ENCODE measurements around the gene CDH10. TPM values are rescaled to one million over a fixed set of nuclear protein-coding genes. Genes with fewer than 3 reads are reported as not detected.

Gene CDH10
- under 1 TPM in 1 of 4 donors, not detected in 3; 0.14 TPM for total RNA-seq

GRCh38 chr5:24644761-24645160, at the start of gene CDH10:
Gene CDH10, minus strand, starts transcription at chr5:24644978. Its CDS starts 51,488 bp downstream, at chr5:24593490.
- no peaks in the 10 kb centered on the region for H3K36me3 ChIP-seq
- H3K4me1 ChIP-seq: no peaks in the 10 kb centered on the region
- H3K27me3 ChIP-seq: no peaks in the 10 kb centered on the region
- intact Hi-C loops (cut with DNase I; ENCODE audit: low total_unique reads) (no loop called here), in situ Hi-C loops (cut with MboI; ENCODE audit: low pct_ligation_motif_present in 1 of 4, low pct_unique_long_range_greater_than_20kb in 1 of 4, low sequenced_read_pairs in 3 of 4) (no loop called here)
- no peaks in the 10 kb centered on the region for H3K9me3 ChIP-seq
- DNase-seq: no peak
- WGBS, 2 donors (ENCODE audit: low coverage in 1 of 2): 6 to 10% methylated on average over 6 to 14 of the region's 14 CpGs
- TF ChIP-seq POLR2AphosphoS5 (IDR thresholded peaks at IDR 0.05) (no peak), EP300 (IDR thresholded peaks at IDR 0.05; ENCODE audit: low read depth) (no peak), POLR2A (IDR thresholded peaks at IDR 0.05) (no peak), CTCF (IDR thresholded peaks at IDR 0.05) (no peak)
- H3K4me3 ChIP-seq: no peak within 1 kb of the TSS
- H3K27ac ChIP-seq: no peak within 1 kb of the TSS

GRCh38 chr5:24693609-24694008, 48.8 kb upstream of the CDH10 start:
- Histone ChIP-seq H3K4me3 (no peak overlapping the region), H3K36me3 (no peaks in the 10 kb centered on the region), H3K9me3 (no peaks in the 10 kb centered on the region), H3K27ac (no peak overlapping the region), H3K27me3 (no peaks in the 10 kb centered on the region), H3K4me1 (no peaks in the 10 kb centered on the region)
- in situ Hi-C loops (cut with MboI; ENCODE audit: low pct_ligation_motif_present in 1 of 4, low pct_unique_long_range_greater_than_20kb in 1 of 4, low sequenced_read_pairs in 3 of 4) (no loop called here), intact Hi-C loops (cut with DNase I; ENCODE audit: low total_unique reads) (no loop called here)
- no peak for DNase-seq
- TF ChIP-seq EP300 (IDR thresholded peaks at IDR 0.05; ENCODE audit: low read depth): no peak
- TF ChIP-seq CTCF (IDR thresholded peaks at IDR 0.05): no peak
- TF ChIP-seq POLR2AphosphoS5 (IDR thresholded peaks at IDR 0.05): no peak
- no peak for TF ChIP-seq POLR2A (IDR thresholded peaks at IDR 0.05)

- 83 to 84% methylated on average over 4 of the region's 4 CpGs for WGBS, 2 donors (ENCODE audit: low coverage in 1 of 2)
- no peak overlapping the region for H3K27ac ChIP-seq
- intact Hi-C loops (cut with DNase I; ENCODE audit: low total_unique reads): no loop called here
Observed at GRCh38 chr5:24691074-24691473, 46.3 kb upstream of the CDH10 start.

GRCh38 chr5:24681106-24681505, 36.3 kb upstream of the CDH10 start:
- Histone ChIP-seq H3K27me3 (no peaks in the 10 kb centered on the region), H3K4me3 (no peak overlapping the region), H3K27ac (no peak overlapping the region), H3K4me1 (no peaks in the 10 kb centered on the region), H3K9me3 (peaks cover 0 to 7% of the 10 kb centered on the region in 2 donors), H3K36me3 (no peaks in the 10 kb centered on the region)
- WGBS, 2 donors (ENCODE audit: low coverage in 1 of 2): 60 to 71% methylated on average over 1 of the region's 1 CpG
- intact Hi-C loops (cut with DNase I; ENCODE audit: low total_unique reads): no loop called here
- no peak for DNase-seq
- TF ChIP-seq POLR2A (IDR thresholded peaks at IDR 0.05) (no peak), POLR2AphosphoS5 (IDR thresholded peaks at IDR 0.05) (no peak), CTCF (IDR thresholded peaks at IDR 0.05) (no peak), EP300 (IDR thresholded peaks at IDR 0.05; ENCODE audit: low read depth) (no peak)
- in situ Hi-C loops (cut with MboI; ENCODE audit: low pct_ligation_motif_present in 1 of 4, low pct_unique_long_range_greater_than_20kb in 1 of 4, low sequenced_read_pairs in 3 of 4): no loop called here

More at GRCh38 chr5:24691074-24691473, 46.3 kb upstream of the CDH10 start:
- Histone ChIP-seq H3K36me3 (no peaks in the 10 kb centered on the region), H3K9me3 (no peaks in the 10 kb centered on the region), H3K4me1 (no peaks in the 10 kb centered on the region), H3K4me3 (no peak overlapping the region), H3K27me3 (no peaks in the 10 kb centered on the region)
- in situ Hi-C loops (cut with MboI; ENCODE audit: low pct_ligation_motif_present in 1 of 4, low pct_unique_long_range_greater_than_20kb in 1 of 4, low sequenced_read_pairs in 3 of 4): no loop called here
- DNase-seq: no peak
- no peak for TF ChIP-seq EP300 (IDR thresholded peaks at IDR 0.05; ENCODE audit: low read depth)
- no peak for TF ChIP-seq POLR2A (IDR thresholded peaks at IDR 0.05)
- no peak for TF ChIP-seq CTCF (IDR thresholded peaks at IDR 0.05)
- no peak for TF ChIP-seq POLR2AphosphoS5 (IDR thresholded peaks at IDR 0.05)
